Stimulated activated CD4-positive, alpha-beta T cell treated with anti-CD3 and anti-CD28 coated beads, Interleukin-12 subunit alpha, Interleukin-12 subunit beta, amount 100 ng/mL, for 48 hours (primary cell): ENCODE measurements around the gene PCDH8.
"Not testable (repeated sequence)": the region's sequence is repeated elsewhere in the genome, so short reads cannot be mapped to it uniquely, and the experiment has no call there.

Experiments
- DNase-seq, 3 donors: peaks; one replicate each; pipeline ENCODE4 v3.0.0-alpha.2; 2020; ENCODE audit warnings: low read depth in 2 of 3, low spot score in 1 of 3

PCDH8 gene

GRCh38 chr13:52827839-52828238, 20.6 kb downstream of the PCDH8 start:
- DNase-seq: no peak

GRCh38 chr13:52817886-52818285, 30.6 kb downstream of the PCDH8 start:
- not testable (repeated sequence) for DNase-seq

GRCh38 chr13:52815330-52815729, 33.1 kb downstream of the PCDH8 start:
- no peak for DNase-seq

- no peak for DNase-seq
These were observed 35.5 kb downstream of the PCDH8 start for GRCh38 chr13:52812941-52813340.

GRCh38 chr13:52811841-52812240, 36.6 kb downstream of the PCDH8 start:
- DNase-seq: no peak

- no peak for DNase-seq
These were observed 37.9 kb downstream of the PCDH8 start for GRCh38 chr13:52810526-52810925.

GRCh38 chr13:52810011-52810410, 38.4 kb downstream of the PCDH8 start:
- no peak for DNase-seq

GRCh38 chr13:52809310-52809769, 39.1 kb downstream of the PCDH8 start:
- peak; percentile 17 to 36 (median 23) for DNase-seq

GRCh38 chr13:52808842-52809219, 39.6 kb downstream of the PCDH8 start:
- DNase-seq: no peak

GRCh38 chr13:52806029-52806428, 42.4 kb downstream of the PCDH8 start:
- DNase-seq: no peak

GRCh38 chr13:52804202-52804641, 44.2 kb downstream of the PCDH8 start:
- DNase-seq: no peak

- no peak for DNase-seq
These were observed 47.6 kb downstream of the PCDH8 start for GRCh38 chr13:52800856-52801255.

GRCh38 chr13:52798770-52799430, 49.5 kb downstream of the PCDH8 start:
- DNase-seq: no peak

- no peak for DNase-seq
These were observed 51.3 kb downstream of the PCDH8 start for GRCh38 chr13:52797176-52797575.

GRCh38 chr13:52794589-52794988, 53.9 kb downstream of the PCDH8 start:
- DNase-seq: no peak

GRCh38 chr13:52793515-52794061, 54.9 kb downstream of the PCDH8 start:
- DNase-seq: no peak
